ENCODE data around the gene DUOX2. TPM values are rescaled to one million over a fixed set of nuclear protein-coding genes. Genes with fewer than 3 reads are reported as not detected.
"Not testable (repeated sequence)": the region's sequence is repeated elsewhere in the genome, so short reads cannot be mapped to it uniquely, and the experiment has no call there.

DUOX2 gene
- total and polyA plus RNA-seq, 2 donors, result 0.05 to 0.37 TPM

DNA sequence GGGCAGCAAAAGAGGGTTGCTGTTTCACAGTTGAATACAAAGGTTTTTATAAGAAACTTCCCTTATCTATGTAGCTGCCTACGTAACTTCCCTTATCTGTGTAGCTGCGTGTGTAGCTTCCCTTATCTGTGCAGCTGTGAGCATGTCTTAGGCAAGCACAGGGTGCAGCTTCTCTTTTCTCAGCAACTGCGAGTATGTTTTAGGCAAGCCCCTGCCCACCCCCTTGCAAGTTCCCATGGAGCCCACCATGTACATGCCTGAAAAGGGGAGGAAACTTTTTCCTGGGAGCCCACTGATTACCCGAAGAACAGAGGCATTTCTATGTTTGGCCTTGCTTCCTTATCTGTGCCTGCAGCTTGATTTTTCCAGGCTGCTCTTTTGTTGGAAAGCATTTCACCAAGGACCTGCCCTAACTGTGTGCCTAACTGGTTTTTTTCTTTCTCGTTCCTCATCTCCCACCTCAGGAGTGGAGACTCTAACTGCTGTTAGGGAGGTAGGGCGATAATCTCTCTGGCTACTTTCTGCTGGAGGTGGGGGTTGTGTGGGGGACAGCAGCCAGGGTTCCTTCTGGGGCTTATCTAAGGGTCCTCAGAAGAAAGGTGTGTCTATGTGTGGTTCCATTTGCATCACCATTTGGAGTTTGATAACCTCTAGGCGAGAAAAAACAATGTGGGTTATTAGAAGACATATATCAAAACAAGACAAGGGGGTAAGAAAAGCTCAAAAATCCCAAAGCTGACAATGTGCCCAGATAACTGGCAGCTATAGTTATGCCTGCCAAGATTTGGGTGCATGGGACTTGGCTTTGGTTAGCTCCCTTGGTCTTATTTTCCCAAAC lies 65.0 kb downstream of the DUOX2 start:
- 68% methylated on average over 7 of the region's 7 CpGs for WGBS
- H3K4me3 ChIP-seq (ENCODE audit: low read length in 2 of 2), result no peak overlapping the region
- peak in 2 of 9 donors; percentile 14 to 38 for DNase-seq (ENCODE audit: low read depth in 6 of 9, low spot score in 9 of 9)
- H3K4me1 ChIP-seq (ENCODE audit: control insufficient read depth in 2 of 2, insufficient read depth in 2 of 2, low read length in 2 of 2), result no peaks in the 10 kb centered on the region
- peaks cover 0 to 2% of the 10 kb centered on the region in 2 donors for H3K9me3 ChIP-seq (ENCODE audit: control insufficient read depth in 2 of 2, insufficient read depth in 1 of 2, low read length in 1 of 2)
- H3K27me3 ChIP-seq (ENCODE audit: control insufficient read depth in 2 of 2, insufficient read depth in 1 of 2, low read length in 1 of 2), result no peaks in the 10 kb centered on the region
- peaks cover 0 to 9% of the 10 kb centered on the region in 2 donors for H3K36me3 ChIP-seq (ENCODE audit: control insufficient read depth in 2 of 2, insufficient read depth in 2 of 2, low read length in 1 of 2)
- peak overlapping the region; percentile 6 to 31 for H3K27ac ChIP-seq (ENCODE audit: low read depth in 1 of 2, low read length in 1 of 2)

DNA sequence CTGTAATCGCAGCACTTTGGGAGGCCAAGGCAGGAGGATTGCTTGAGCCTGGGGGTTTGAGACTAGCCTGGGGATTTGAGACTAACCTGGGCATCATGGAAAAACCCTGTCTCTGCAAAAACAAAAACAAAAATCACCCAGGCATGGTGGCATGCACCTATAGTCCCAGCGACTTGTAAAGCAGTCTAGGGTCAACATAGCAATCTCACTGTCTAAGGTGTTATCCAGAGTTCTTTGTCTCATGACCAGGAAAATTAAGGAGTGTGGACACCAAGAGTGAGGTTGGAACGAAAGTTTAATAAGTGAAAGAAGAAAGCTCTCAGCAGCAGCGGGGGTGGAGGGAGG lies 65.6 kb downstream of the DUOX2 start:
- H3K4me3 ChIP-seq (ENCODE audit: low read length in 2 of 2); H3K27me3 ChIP-seq (ENCODE audit: control insufficient read depth in 2 of 2, insufficient read depth in 1 of 2, low read length in 1 of 2); DNase-seq (ENCODE audit: low read depth in 6 of 9, low spot score in 9 of 9); H3K4me1 ChIP-seq (ENCODE audit: control insufficient read depth in 2 of 2, insufficient read depth in 2 of 2, low read length in 2 of 2); H3K36me3 ChIP-seq (ENCODE audit: control insufficient read depth in 2 of 2, insufficient read depth in 2 of 2, low read length in 1 of 2); H3K9me3 ChIP-seq (ENCODE audit: control insufficient read depth in 2 of 2, insufficient read depth in 1 of 2, low read length in 1 of 2): not testable (repeated sequence)
- WGBS, result 80% methylated on average over 4 of the region's 4 CpGs
- peak overlapping the region in 1 of 2 donors; percentile 6 for H3K27ac ChIP-seq (ENCODE audit: low read depth in 1 of 2, low read length in 1 of 2)

DNA sequence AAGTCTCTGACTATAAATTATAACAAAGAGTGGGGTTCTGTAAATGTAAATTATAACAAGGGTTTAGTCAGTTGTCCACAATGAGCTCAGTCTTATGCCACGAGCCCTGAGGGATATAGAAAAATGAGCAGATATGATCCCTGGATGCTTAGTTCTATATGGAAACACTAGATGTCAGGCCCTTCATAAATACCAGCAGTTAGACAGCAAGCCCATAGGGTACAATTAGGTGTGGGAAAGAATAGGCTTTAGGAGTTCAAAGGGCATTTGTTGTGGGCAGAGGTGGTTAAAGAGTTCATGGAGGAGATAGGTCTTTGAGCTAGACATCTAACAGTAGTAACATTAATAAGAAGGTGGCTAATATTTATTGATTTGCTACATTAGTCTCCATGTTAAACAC lies 69.7 kb downstream of the DUOX2 start:
- H3K9me3 ChIP-seq (ENCODE audit: control insufficient read depth in 2 of 2, insufficient read depth in 1 of 2, low read length in 1 of 2); H3K4me3 ChIP-seq (ENCODE audit: low read length in 2 of 2); H3K4me1 ChIP-seq (ENCODE audit: control insufficient read depth in 2 of 2, insufficient read depth in 2 of 2, low read length in 2 of 2); H3K27ac ChIP-seq (ENCODE audit: low read depth in 1 of 2, low read length in 1 of 2); H3K36me3 ChIP-seq (ENCODE audit: control insufficient read depth in 2 of 2, insufficient read depth in 2 of 2, low read length in 1 of 2); H3K27me3 ChIP-seq (ENCODE audit: control insufficient read depth in 2 of 2, insufficient read depth in 1 of 2, low read length in 1 of 2); DNase-seq (ENCODE audit: low read depth in 6 of 9, low spot score in 9 of 9): not testable (repeated sequence)
- WGBS, result 97% methylated on average over 1 of the region's 1 CpG

DNA sequence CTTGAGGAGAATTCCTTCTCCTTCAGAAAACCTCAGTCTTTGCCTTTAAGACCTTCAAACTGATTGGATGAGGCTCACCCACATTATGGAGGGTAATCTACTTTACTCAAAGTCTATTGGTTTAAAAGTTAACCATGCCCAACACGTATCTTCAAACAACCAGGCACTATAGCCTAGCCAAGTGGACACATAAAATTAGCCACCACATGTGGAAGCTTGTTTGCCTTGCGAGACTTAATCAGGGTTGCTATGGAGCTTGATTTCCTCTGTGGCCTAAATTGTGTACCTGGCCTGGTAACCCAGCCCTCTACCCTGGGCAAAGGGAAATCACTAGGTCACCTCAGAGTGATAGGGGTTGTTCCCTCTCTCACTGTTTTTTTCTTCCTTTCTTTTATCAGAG lies 71.1 kb downstream of the DUOX2 start:
- 100% methylated on average over 2 of the region's 2 CpGs for WGBS
- not testable (repeated sequence) for DNase-seq (ENCODE audit: low read depth in 6 of 9, low spot score in 9 of 9); H3K36me3 ChIP-seq (ENCODE audit: control insufficient read depth in 2 of 2, insufficient read depth in 2 of 2, low read length in 1 of 2); H3K27ac ChIP-seq (ENCODE audit: low read depth in 1 of 2, low read length in 1 of 2); H3K27me3 ChIP-seq (ENCODE audit: control insufficient read depth in 2 of 2, insufficient read depth in 1 of 2, low read length in 1 of 2); H3K9me3 ChIP-seq (ENCODE audit: control insufficient read depth in 2 of 2, insufficient read depth in 1 of 2, low read length in 1 of 2); H3K4me1 ChIP-seq (ENCODE audit: control insufficient read depth in 2 of 2, insufficient read depth in 2 of 2, low read length in 2 of 2); H3K4me3 ChIP-seq (ENCODE audit: low read length in 2 of 2)

Other genes with a start within 250 kb of the DUOX2 start
- gene TERB2, start 157.5 kb downstream of the DUOX2 start, total RNA-seq, result not detected
- not detected for gene TERB2, start 157.5 kb downstream of the DUOX2 start, polyA plus RNA-seq
- 17.2 TPM for gene SORD, start 91.0 kb downstream of the DUOX2 start, total RNA-seq
- gene SORD, start 91.0 kb downstream of the DUOX2 start, polyA plus RNA-seq, result 4.3 TPM
- 0.05 TPM for gene DUOXA2, start 154 bp upstream of the DUOX2 start, total RNA-seq
- 0.23 TPM for gene DUOXA2, start 154 bp upstream of the DUOX2 start, polyA plus RNA-seq
- 0.24 TPM for gene DUOXA1, start 15.7 kb upstream of the DUOX2 start, total RNA-seq
- 4.8 TPM for gene DUOXA1, start 15.7 kb upstream of the DUOX2 start, polyA plus RNA-seq
- gene DUOX1, start 15.8 kb upstream of the DUOX2 start, total RNA-seq, result 0.61 TPM
- 4.3 TPM for gene DUOX1, start 15.8 kb upstream of the DUOX2 start, polyA plus RNA-seq
- gene SHF, start 73.8 kb upstream of the DUOX2 start, total RNA-seq, result 2.7 TPM
- 5.7 TPM for gene SHF, start 73.8 kb upstream of the DUOX2 start, polyA plus RNA-seq
- not detected for gene SLC28A2, start 138.1 kb upstream of the DUOX2 start, total RNA-seq
- 0.02 TPM for gene SLC28A2, start 138.1 kb upstream of the DUOX2 start, polyA plus RNA-seq